Gastrocnemius medialis (tissue), 4 donors: ENCODE results near the gene N4BP3.

ENCODE experiments used
- CTCF ChIP-seq, 5 experiments: fragments of 450-650 bp in 3 of 5; fragments of 200-600 bp in 2 of 5; sonication (generic) in 2 of 5; IDR thresholded peaks in 4 of 5; conservative IDR thresholded peaks in 1 of 5; 1 replicate in 4 of 5; 2 replicates in 1 of 5; pipeline ENCODE4 v1.5.1; 2016 to 2019; ENCODE audit warnings: antibody characterized with exemption in 5 of 5, mild to moderate bottlenecking in 3 of 5, moderate library complexity in 3 of 5
- POLR2A ChIP-seq, 2 donors: fragments of 450-650 bp; IDR thresholded peaks; one replicate each; pipeline ENCODE4 v1.6.1; 2017; ENCODE audit warnings: antibody characterized with exemption in 2 of 2, mild to moderate bottlenecking in 2 of 2, moderate library complexity in 2 of 2

DNA sequence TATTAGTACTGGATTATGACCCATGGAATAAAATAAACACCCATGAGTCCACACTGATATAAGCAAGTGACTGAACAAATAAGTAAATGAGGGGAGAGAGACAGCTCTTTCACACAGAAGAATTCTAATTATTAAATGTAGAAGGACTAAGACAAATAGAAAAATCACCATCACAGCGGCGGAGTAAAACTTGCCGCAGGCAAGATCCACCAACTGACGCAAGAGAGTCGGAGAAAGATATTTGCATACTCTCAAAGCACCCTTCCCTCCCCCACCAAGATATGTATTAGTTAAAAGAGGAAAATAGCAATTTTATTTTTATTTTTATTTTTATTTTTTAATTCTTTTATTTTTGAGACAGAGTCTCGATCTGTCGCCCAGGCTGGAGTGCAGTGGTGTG lies 14.6 kb upstream of the N4BP3 start:
- TF ChIP-seq CTCF (IDR thresholded peaks at IDR 0.05 in 4 of 5, conservative IDR thresholded peaks at IDR 0.05 in 1 of 5): no peak
- no peak for TF ChIP-seq POLR2A (IDR thresholded peaks at IDR 0.05)
